Measurements from ENCODE around the gene STK11. TPM values are rescaled to one million over a fixed set of nuclear protein-coding genes. Genes with fewer than 3 reads are reported as not detected.

Gene STK11
- polyA plus RNA-seq, 1 of the 3 experiments (the other 2 are of a cell fraction), result 55.5 TPM

DNA sequence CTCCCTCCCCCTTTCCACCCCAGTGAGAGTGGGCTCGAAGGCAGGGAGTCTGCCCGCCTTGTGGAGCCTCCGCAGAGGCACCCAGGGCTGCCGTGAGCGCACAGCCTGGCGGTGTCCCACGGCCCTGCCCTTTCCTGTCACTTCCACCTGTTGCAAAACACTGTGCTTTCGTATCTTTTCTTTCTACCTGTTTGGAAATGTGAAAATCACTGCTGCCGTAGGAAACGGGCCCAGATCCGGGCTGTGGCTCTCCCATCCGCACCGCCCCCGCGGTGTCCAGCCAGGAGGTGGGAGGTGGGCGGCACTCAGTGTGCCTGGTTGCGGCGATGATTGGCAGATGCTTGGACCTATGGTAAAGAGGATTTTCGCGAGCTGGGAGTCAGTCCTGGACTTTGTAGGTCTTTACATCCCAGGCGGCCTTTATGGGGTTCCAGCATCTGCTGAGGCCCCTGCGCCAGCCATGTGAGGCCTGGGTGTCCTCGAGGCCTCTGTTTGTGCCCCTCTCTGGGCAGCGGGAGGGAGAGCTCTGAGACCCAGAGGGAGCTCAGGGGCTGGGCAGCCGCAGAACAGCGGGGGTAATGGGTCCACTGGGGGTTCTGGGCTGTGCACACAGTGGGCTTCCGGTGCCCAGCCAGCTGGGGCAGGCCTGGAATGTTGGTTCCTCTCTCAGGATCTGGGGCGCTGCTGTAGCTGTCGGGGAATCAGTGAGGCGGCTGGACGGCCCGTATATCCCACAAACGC is 6.1 kb downstream of the STK11 start:
- Histone ChIP-seq H3K9me3 (no peaks in the 10 kb centered on the region), H3K27ac (ENCODE audit: low read depth in 2 of 2, low read length in 1 of 2) (no peak overlapping the region; a peak in 1 of 4 replicates), H3K4me2 (no peak overlapping the region), H3F3A (replicated peaks; ENCODE audit: insufficient read depth) (peaks cover 44% of the 10 kb centered on the region), H3K4me3 (ENCODE audit: low read depth in 2 of 2, low read length in 1 of 2) (no peak overlapping the region), H3K4me1 (ENCODE audit: control insufficient read depth in 1 of 2, insufficient read depth in 2 of 2, low read depth in 1 of 2, low read length in 1 of 2) (peaks cover 36 to 47% of the 10 kb centered on the region in 2 experiments; a peak in 3 of 4 replicates), H3K9me2 (no peaks in the 10 kb centered on the region), H3K9ac (no peak overlapping the region), H2AFZ (ENCODE audit: low read depth) (no peak overlapping the region), H3K27me3 (ENCODE audit: insufficient read depth) (no peaks in the 10 kb centered on the region), H3K79me2 (ENCODE audit: insufficient read depth) (peaks cover 99% of the 10 kb centered on the region), H3K36me3 (replicated peaks in 1 of 2; ENCODE audit: control insufficient read depth in 1 of 2, insufficient read depth in 2 of 2, low read length in 1 of 2) (peaks cover 4 to 11% of the 10 kb centered on the region in 2 experiments), H4K20me1 (ENCODE audit: insufficient read depth) (peaks cover 24% of the 10 kb centered on the region)
- no peak for TF ChIP-seq MXI1 (IDR thresholded peaks at IDR 0.05; ENCODE audit: low read depth, low read length)
- TF ChIP-seq PBX3 (IDR thresholded peaks at IDR 0.05), result peak; percentile 45
- ChIA-PET POLR2A (interaction anchor here (0.6 to 1.3 kb wide), 2 partner anchors 32 to 57 kb away, joined by 3 read pairs; partner anchors contain the start of gene CIRBP), CTCF (interaction anchor here (1.1 to 3.8 kb wide), 4 partner anchors 9 to 98 kb away, joined by 3 to 32 read pairs (median 6); no protein-coding TSS in a partner anchor)
- DNase-seq, result no peak
- 97% methylated on average over 28 of the region's 33 CpGs for WGBS (ENCODE audit: low lambda C conversion rate)

DNA sequence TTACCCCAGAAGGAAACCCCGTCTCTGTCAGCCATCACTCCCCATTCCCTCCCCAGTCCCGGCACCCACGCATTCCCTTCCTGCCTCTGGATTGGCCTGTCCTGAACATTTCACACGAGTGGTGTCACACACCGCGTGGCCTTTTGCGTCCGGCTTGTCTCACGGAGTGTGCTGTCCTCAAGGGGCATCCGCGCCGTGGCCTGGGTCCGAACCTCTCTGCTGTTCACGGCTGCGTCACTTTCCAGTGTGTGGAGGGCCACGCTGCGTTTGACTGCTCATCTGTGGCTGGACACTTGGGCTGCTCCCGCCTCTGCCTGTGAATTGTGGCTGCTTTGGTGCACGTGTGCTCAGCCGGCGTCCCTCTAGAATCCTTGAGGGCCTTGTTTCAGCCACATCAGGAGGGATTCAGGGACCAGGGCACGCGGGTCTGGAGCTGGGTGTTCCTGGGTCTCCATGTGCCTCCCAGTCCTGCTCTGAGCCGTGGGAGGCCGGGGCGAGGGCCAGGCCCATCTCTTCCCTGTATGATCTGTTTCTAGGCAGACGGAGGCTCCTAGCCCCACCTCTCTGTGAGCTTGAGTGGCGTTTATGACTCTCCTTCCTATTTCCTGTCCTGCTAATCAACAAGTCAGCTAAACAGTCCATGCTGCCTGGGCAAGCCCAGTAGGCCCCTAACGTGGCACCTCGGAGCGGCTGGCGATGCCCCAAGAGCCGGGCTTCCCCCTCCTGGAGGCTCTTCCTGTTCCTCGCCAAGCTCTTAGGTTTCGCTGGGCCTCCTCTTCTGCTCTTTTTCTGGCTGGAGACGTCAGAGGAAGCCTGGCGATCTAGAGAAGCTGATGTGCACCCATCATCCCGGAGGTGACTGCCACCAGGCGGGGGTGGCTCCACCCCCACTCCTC is 8.1 kb downstream of the STK11 start:
- peak; percentile 57 for DNase-seq

More for the DNA sequence above, 8.1 kb downstream of the STK11 start:
- WGBS (ENCODE audit: low lambda C conversion rate), result 64% methylated on average over 26 of the region's 39 CpGs
- peak; percentile 72 for TF ChIP-seq RFX5 (IDR thresholded peaks at IDR 0.05; ENCODE audit: low read length)
- TF ChIP-seq, protein P1, sequence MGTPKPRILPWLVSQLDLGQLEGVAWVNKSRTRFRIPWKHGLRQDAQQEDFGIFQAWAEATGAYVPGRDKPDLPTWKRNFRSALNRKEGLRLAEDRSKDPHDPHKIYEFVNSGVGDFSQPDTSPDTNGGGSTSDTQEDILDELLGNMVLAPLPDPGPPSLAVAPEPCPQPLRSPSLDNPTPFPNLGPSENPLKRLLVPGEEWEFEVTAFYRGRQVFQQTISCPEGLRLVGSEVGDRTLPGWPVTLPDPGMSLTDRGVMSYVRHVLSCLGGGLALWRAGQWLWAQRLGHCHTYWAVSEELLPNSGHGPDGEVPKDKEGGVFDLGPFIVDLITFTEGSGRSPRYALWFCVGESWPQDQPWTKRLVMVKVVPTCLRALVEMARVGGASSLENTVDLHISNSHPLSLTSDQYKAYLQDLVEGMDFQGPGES (IDR thresholded peaks at IDR 0.05; ENCODE audit: low read depth, low read length), result no peak
- TF ChIP-seq YY1 (IDR thresholded peaks at IDR 0.05; ENCODE audit: low read depth), result no peak
- TF ChIP-seq FOSL2 (IDR thresholded peaks at IDR 0.05; ENCODE audit: borderline replicate concordance, low read depth), result no peak
- TF ChIP-seq REST (IDR thresholded peaks at IDR 0.05; ENCODE audit: low read depth, low read length), result no peak
- TF ChIP-seq GABPA (IDR thresholded peaks at IDR 0.05; ENCODE audit: low read depth), result peak; percentile 50
- TF ChIP-seq MAX (IDR thresholded peaks at IDR 0.05; ENCODE audit: low read depth), result peak; percentile 52
- no peak for TF ChIP-seq USF1 (IDR thresholded peaks at IDR 0.05; ENCODE audit: borderline replicate concordance, low read depth)
- no peak for TF ChIP-seq SMC3 (IDR thresholded peaks at IDR 0.05; ENCODE audit: low read depth, low read length)
- peak; percentile 56 for TF ChIP-seq MXI1 (IDR thresholded peaks at IDR 0.05; ENCODE audit: low read depth, low read length)
- TF ChIP-seq RXRA (IDR thresholded peaks at IDR 0.05; ENCODE audit: borderline replicate concordance, low read depth), result no peak
- TF ChIP-seq PBX3 (IDR thresholded peaks at IDR 0.05), result peak; percentile 88
- TF ChIP-seq SIN3A (IDR thresholded peaks at IDR 0.05; ENCODE audit: borderline replicate concordance, low read depth, low read length), result peak; percentile 70; the same call in 1 of the 2 replicates
- peak overlapping the region; percentile 79 for H3K4me2 ChIP-seq
- H3K27me3 ChIP-seq (ENCODE audit: insufficient read depth), result no peaks in the 10 kb centered on the region
- no peaks in the 10 kb centered on the region for H3K9me3 ChIP-seq
- POLR2A ChIA-PET, result interaction anchor here (2.7 kb wide), 1 partner anchor 56 kb away, joined by 10 read pairs; the partner anchor contains the start of gene CIRBP
- H3K4me1 ChIP-seq (ENCODE audit: control insufficient read depth in 1 of 2, insufficient read depth in 2 of 2, low read depth in 1 of 2, low read length in 1 of 2), result peaks cover 35 to 39% of the 10 kb centered on the region in 2 experiments; a peak in 3 of 4 replicates
- CTCF ChIA-PET, result interaction anchor here (0.7 to 5.5 kb wide), 11 partner anchors 9 to 149 kb away, joined by 3 to 43 read pairs (median 7); partner anchors contain the start of gene ATP5F1D
- 0 out of 4 replicates have a peak overlapping the region, but pooled peaks of 1 of the 2 experiments have one; percentile 13 for H3K4me3 ChIP-seq (ENCODE audit: low read depth in 2 of 2, low read length in 1 of 2)
- H4K20me1 ChIP-seq (ENCODE audit: insufficient read depth), result peaks cover 12% of the 10 kb centered on the region
- H3K36me3 ChIP-seq (replicated peaks in 1 of 2; ENCODE audit: control insufficient read depth in 1 of 2, insufficient read depth in 2 of 2, low read length in 1 of 2), result peaks cover 4 to 11% of the 10 kb centered on the region in 2 experiments
- no peak overlapping the region for H2AFZ ChIP-seq (ENCODE audit: low read depth)
- peak overlapping the region; percentile 90 to 92 for H3K27ac ChIP-seq (ENCODE audit: low read depth in 2 of 2, low read length in 1 of 2)
- H3K9me2 ChIP-seq, result no peaks in the 10 kb centered on the region
- H3F3A ChIP-seq (replicated peaks; ENCODE audit: insufficient read depth), result peaks cover 36% of the 10 kb centered on the region
- peak overlapping the region; percentile 61 for H3K9ac ChIP-seq
- peaks cover 99% of the 10 kb centered on the region for H3K79me2 ChIP-seq (ENCODE audit: insufficient read depth)

Measured in SK-N-SH (cell line).